Measurements from ENCODE around the gene SLC43A2. TPM values are rescaled to one million over a fixed set of nuclear protein-coding genes. Genes with fewer than 3 reads are reported as not detected.

Gene SLC43A2
- polyA plus RNA-seq, 1 donor (not counting 4 experiments of a cell fraction or from before 2014, with no cell fraction given): 12.7 TPM

- no peak for DNase-seq (ENCODE audit: low read depth, low spot score)
- dilution Hi-C loops (cut with MboI; ENCODE audit: extremely low pct_ligation_motif_present, low sequenced_read_pairs): no loop called here
- H3K9me3 ChIP-seq (ENCODE audit: control insufficient read depth, low read depth, low read length): no peaks in the 10 kb centered on the region
- TF ChIP-seq EZH2 (IDR thresholded peaks at IDR 0.05; ENCODE audit: low read length) (no peak), CTCF (optimal IDR thresholded peaks at IDR 0.05 in 1 of 3, IDR thresholded peaks at IDR 0.05 in 1 of 3, conservative IDR thresholded peaks at IDR 0.05 in 1 of 3; ENCODE audit: extremely low read depth in 1 of 3, insufficient read depth in 2 of 3, low read length in 3 of 3) (no peak)
- no peak overlapping the region for H3K9ac ChIP-seq (ENCODE audit: control insufficient read depth, extremely low read depth, insufficient read depth, low read length)
- H3K4me1 ChIP-seq (ENCODE audit: control insufficient read depth, extremely low read depth, insufficient read depth, low read length): peaks cover 16% of the 10 kb centered on the region
- H3K79me2 ChIP-seq (ENCODE audit: control insufficient read depth, insufficient read depth, low read length): no peaks in the 10 kb centered on the region
- H3K27ac ChIP-seq (ENCODE audit: control insufficient read depth, insufficient read depth, low read length): no peak overlapping the region
- FAIRE-seq: no peak
- peaks cover 37 to 40% of the 10 kb centered on the region in 2 experiments for H3K36me3 ChIP-seq (ENCODE audit: control insufficient read depth in 2 of 2, extremely low read depth in 1 of 2, insufficient read depth in 2 of 2, low read length in 2 of 2)
- peaks cover 2% of the 10 kb centered on the region for H4K20me1 ChIP-seq (ENCODE audit: control insufficient read depth, extremely low read depth, insufficient read depth, low read length)
- H2AFZ ChIP-seq (ENCODE audit: control insufficient read depth, low read length): no peak overlapping the region
- no peak overlapping the region for H3K4me3 ChIP-seq (ENCODE audit: control insufficient read depth in 2 of 3, extremely low read depth in 1 of 3, insufficient read depth in 2 of 3, low read depth in 1 of 3, low read length in 3 of 3)
- H3K4me2 ChIP-seq (ENCODE audit: control insufficient read depth, extremely low read depth, insufficient read depth, low read depth, low read length): no peak overlapping the region
- no peaks in the 10 kb centered on the region for H3K9me1 ChIP-seq (ENCODE audit: control insufficient read depth, extremely low read depth, insufficient read depth, low read length)
- no peaks in the 10 kb centered on the region for H3K27me3 ChIP-seq (ENCODE audit: control insufficient read depth, extremely low read depth, insufficient read depth, low read length)
These were observed 22.9 kb upstream of the SLC43A2 start for GRCh38 chr17:1651559-1651844.

DNA sequence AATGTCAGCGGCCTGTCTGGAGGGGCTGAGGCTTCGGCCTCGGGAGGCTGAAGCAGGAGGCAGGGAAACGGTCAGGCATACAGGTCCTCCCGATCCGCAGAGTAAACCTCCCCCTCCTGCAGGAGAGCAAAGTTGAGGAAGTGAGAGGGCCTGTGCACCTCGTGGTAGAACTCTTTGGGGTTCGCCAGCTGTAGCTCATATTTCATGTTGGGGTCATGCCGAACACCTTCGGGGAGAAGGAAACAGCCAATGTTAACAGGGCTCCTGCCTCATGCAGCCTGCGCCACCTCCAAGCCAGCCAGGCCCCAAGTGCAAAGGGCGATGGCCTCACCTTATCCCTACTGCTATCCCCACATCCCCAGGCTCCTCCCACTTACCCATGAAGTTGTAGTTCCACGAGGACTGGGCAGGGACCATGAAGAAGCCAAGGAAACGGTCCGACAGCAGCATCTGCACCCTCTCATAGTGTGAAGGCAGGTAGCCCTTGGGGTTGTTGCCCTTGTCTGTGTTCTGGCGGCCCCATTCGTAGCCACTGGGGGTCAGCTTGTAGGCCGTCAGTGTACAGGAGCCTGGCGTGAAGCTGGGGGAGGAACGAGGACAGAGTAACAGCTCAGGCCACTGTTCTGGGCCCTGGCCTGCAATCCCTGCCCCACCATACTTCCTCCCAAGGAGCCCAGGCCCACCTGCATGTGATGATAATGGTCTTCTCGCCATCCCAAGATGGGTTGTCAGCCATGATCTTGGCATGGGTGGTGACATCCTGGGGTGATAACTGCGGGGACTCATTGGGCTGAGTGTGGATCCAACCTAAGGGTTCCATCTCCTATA, 22.3 kb upstream of the SLC43A2 start:
- DNase-seq (ENCODE audit: low read depth, low spot score): no peak
- Histone ChIP-seq H3K4me3 (ENCODE audit: control insufficient read depth in 2 of 3, extremely low read depth in 1 of 3, insufficient read depth in 2 of 3, low read depth in 1 of 3, low read length in 3 of 3) (no peak overlapping the region), H3K4me2 (ENCODE audit: control insufficient read depth, extremely low read depth, insufficient read depth, low read depth, low read length) (no peak overlapping the region), H3K9ac (ENCODE audit: control insufficient read depth, extremely low read depth, insufficient read depth, low read length) (no peak overlapping the region), H3K27ac (ENCODE audit: control insufficient read depth, insufficient read depth, low read length) (no peak overlapping the region), H4K20me1 (ENCODE audit: control insufficient read depth, extremely low read depth, insufficient read depth, low read length) (peaks cover 2% of the 10 kb centered on the region), H3K9me3 (ENCODE audit: control insufficient read depth, low read depth, low read length) (no peaks in the 10 kb centered on the region), H3K4me1 (ENCODE audit: control insufficient read depth, extremely low read depth, insufficient read depth, low read length) (peaks cover 16% of the 10 kb centered on the region), H3K9me1 (ENCODE audit: control insufficient read depth, extremely low read depth, insufficient read depth, low read length) (no peaks in the 10 kb centered on the region), H3K79me2 (ENCODE audit: control insufficient read depth, insufficient read depth, low read length) (no peaks in the 10 kb centered on the region), H3K36me3 (ENCODE audit: control insufficient read depth in 2 of 2, extremely low read depth in 1 of 2, insufficient read depth in 2 of 2, low read length in 2 of 2) (peaks cover 33 to 36% of the 10 kb centered on the region in 2 experiments), H2AFZ (ENCODE audit: control insufficient read depth, low read length) (no peak overlapping the region), H3K27me3 (ENCODE audit: control insufficient read depth, extremely low read depth, insufficient read depth, low read length) (no peaks in the 10 kb centered on the region)
- TF ChIP-seq CTCF (optimal IDR thresholded peaks at IDR 0.05 in 1 of 3, IDR thresholded peaks at IDR 0.05 in 1 of 3, conservative IDR thresholded peaks at IDR 0.05 in 1 of 3; ENCODE audit: extremely low read depth in 1 of 3, insufficient read depth in 2 of 3, low read length in 3 of 3) (no peak), EZH2 (IDR thresholded peaks at IDR 0.05; ENCODE audit: low read length) (no peak)
- no peak for FAIRE-seq
- dilution Hi-C loops (cut with MboI; ENCODE audit: extremely low pct_ligation_motif_present, low sequenced_read_pairs): no loop called here
